Neural cell (in vitro differentiated cells): ENCODE measurements around the gene CDK15. TPM values are rescaled to one million over a fixed set of nuclear protein-coding genes. Genes with fewer than 3 reads are reported as not detected.

Experiments
- H2AFZ ChIP-seq: fragments of 200-600, 300-800 bp; sonication (generic), shearing (Covaris generic); 2 replicates; pipeline ENCODE4 v1.6.0; 2014; ENCODE audit warnings: low read depth, mild to moderate bottlenecking, antibody characterized with exemption, low read length, moderate library complexity
- H3F3A ChIP-seq: fragments of 200-600 bp; shearing (Covaris generic); 2 replicates; pipeline ENCODE4 v1.6.1; 2016; ENCODE audit warnings: mild to moderate bottlenecking, moderate library complexity, mixed read lengths, antibody characterized with exemption, low read length; ENCODE audit not compliant: insufficient read depth, poor library complexity, severe bottlenecking
- H3K27ac ChIP-seq: fragments of 200-600, 300-800 bp; sonication (generic), shearing (Covaris generic); 2 replicates; pipeline ENCODE4 v1.5.1; 2014; ENCODE audit warnings: mild to moderate bottlenecking, low read length, moderate library complexity
- H3K27me3 ChIP-seq: fragments of 300-800, 200-600 bp; sonication (generic), shearing (Covaris generic); 2 replicates; pipeline ENCODE4 v1.6.0; 2014; ENCODE audit warnings: mild to moderate bottlenecking, low read depth, low read length, moderate library complexity; ENCODE audit not compliant: insufficient read depth
- H3K36me3 ChIP-seq: fragments of 300-800, 200-600 bp; sonication (generic), shearing (Covaris generic); 2 replicates; pipeline ENCODE4 v1.5.1; 2014; ENCODE audit warnings: mild to moderate bottlenecking, antibody characterized with exemption, low read length, moderate library complexity; ENCODE audit not compliant: insufficient read depth
- H3K4me2 ChIP-seq: fragments of 300-800, 200-600 bp; sonication (generic), shearing (Covaris generic); 2 replicates; pipeline ENCODE4 v1.6.0; 2014; ENCODE audit warnings: mild to moderate bottlenecking, low read length
- H3K4me3 ChIP-seq: fragments of 300-800, 200-600 bp; sonication (generic), shearing (Covaris generic); 2 replicates; pipeline ENCODE4 v1.5.1; 2014; ENCODE audit warnings: mild to moderate bottlenecking, low read length, moderate library complexity
- H3K79me2 ChIP-seq: fragments of 200-600 bp; shearing (Covaris generic); replicated peaks from 2 replicates; pipeline ENCODE4 v1.6.0; 2014; ENCODE audit warnings: mild to moderate bottlenecking, low read length, moderate library complexity; ENCODE audit not compliant: insufficient read depth
- H3K9ac ChIP-seq: fragments of 300-800, 200-600 bp; sonication (generic), shearing (Covaris generic); 2 replicates; pipeline ENCODE4 v1.6.1; 2016; ENCODE audit warnings: mild to moderate bottlenecking, low read length, mixed read lengths
- H3K9me2 ChIP-seq: fragments of 200-600 bp; shearing (Covaris generic); 2 replicates; pipeline ENCODE4 v1.6.1; 2016; ENCODE audit warnings: mild to moderate bottlenecking, low read length, mixed read lengths; ENCODE audit not compliant: insufficient read depth
- H3K9me3 ChIP-seq: fragments of 200-600, 300-800 bp; sonication (generic), shearing (Covaris generic); 2 replicates; pipeline ENCODE4 v1.6.1; 2016; ENCODE audit warnings: mild to moderate bottlenecking, mixed run types, low read length, moderate library complexity, mixed read lengths
- H4K20me1 ChIP-seq: fragments of 200-600 bp; shearing (Covaris generic); 2 replicates; pipeline ENCODE4 v1.6.1; 2016; ENCODE audit warnings: mild to moderate bottlenecking, mixed run types; ENCODE audit not compliant: insufficient read depth
- CTCF ChIP-seq: fragments of 450-650 bp; IDR thresholded peaks from 2 replicates; pipeline ENCODE4 v1.5.1; 2014; ENCODE audit warnings: antibody characterized with exemption, mild to moderate bottlenecking, moderate library complexity; ENCODE audit not compliant: poor library complexity, severe bottlenecking
- EP300 ChIP-seq: fragments of 450-650 bp; conservative IDR thresholded peaks from 2 replicates; pipeline ENCODE4 v1.6.1; 2014; ENCODE audit warnings: antibody characterized with exemption, mild to moderate bottlenecking, moderate library complexity; ENCODE audit not compliant: poor library complexity, severe bottlenecking
- EZH2 ChIP-seq: fragments of 200-600, 300-800 bp; shearing (Covaris generic), sonication (generic); IDR thresholded peaks from 2 replicates; pipeline ENCODE4 v1.6.1; 2014; ENCODE audit warnings: antibody characterized with exemption, low read length, borderline replicate concordance, mild to moderate bottlenecking; ENCODE audit not compliant: insufficient read depth, poor library complexity, severe bottlenecking
- MXI1 ChIP-seq: fragments of 450-650 bp; conservative IDR thresholded peaks from 2 replicates; pipeline ENCODE4 v1.6.1; 2014; ENCODE audit warnings: antibody characterized with exemption, mild to moderate bottlenecking; ENCODE audit not compliant: poor library complexity, severe bottlenecking
- POLR2AphosphoS5 ChIP-seq: IDR thresholded peaks from 2 replicates; pipeline ENCODE4 v1.6.1; 2012
- RAD21 ChIP-seq: fragments of 450-650 bp; conservative IDR thresholded peaks from 2 replicates; pipeline ENCODE4 v1.6.1; 2014; ENCODE audit warnings: antibody characterized with exemption, mild to moderate bottlenecking, moderate library complexity
- SMC3 ChIP-seq: fragments of 450-650 bp; conservative IDR thresholded peaks from 2 replicates; pipeline ENCODE4 v1.6.1; 2014; ENCODE audit warnings: antibody characterized with exemption, mild to moderate bottlenecking, moderate library complexity; ENCODE audit not compliant: poor library complexity
- TAF1 ChIP-seq: IDR thresholded peaks from 2 replicates; pipeline ENCODE4 v1.6.1; 2012; ENCODE audit warnings: low read depth
- polyA plus RNA-seq: library from polyadenylated mRNA; depleted of rRNA; stranded (reverse); fragments of >200 nt; gene quantifications from 2 replicates; pipeline ENCODE4 v1.2.3, GENCODE V29; 2014
- TF ChIP-seq, protein P1 (sequence below): IDR thresholded peaks from 2 replicates; pipeline ENCODE4 v1.6.1; 2012; ENCODE audit warnings: borderline replicate concordance

The CDK15 gene
- polyA plus RNA-seq, 1 donor from 2014 or later = 0.09 TPM

GRCh38 chr2:201807452-201807999 lies 1.2 kb downstream of the CDK15 start:
- H3K79me2 ChIP-seq = no peaks in the 10 kb centered on the region
- no peaks in the 10 kb centered on the region for H3K27me3 ChIP-seq
- no peaks in the 10 kb centered on the region for H4K20me1 ChIP-seq
- no peak for TF ChIP-seq POLR2AphosphoS5
- no peak for TF ChIP-seq TAF1
- no peak for TF ChIP-seq EZH2
- TF ChIP-seq MXI1 = no peak
- no peak for TF ChIP-seq EP300
- TF ChIP-seq, protein P1, sequence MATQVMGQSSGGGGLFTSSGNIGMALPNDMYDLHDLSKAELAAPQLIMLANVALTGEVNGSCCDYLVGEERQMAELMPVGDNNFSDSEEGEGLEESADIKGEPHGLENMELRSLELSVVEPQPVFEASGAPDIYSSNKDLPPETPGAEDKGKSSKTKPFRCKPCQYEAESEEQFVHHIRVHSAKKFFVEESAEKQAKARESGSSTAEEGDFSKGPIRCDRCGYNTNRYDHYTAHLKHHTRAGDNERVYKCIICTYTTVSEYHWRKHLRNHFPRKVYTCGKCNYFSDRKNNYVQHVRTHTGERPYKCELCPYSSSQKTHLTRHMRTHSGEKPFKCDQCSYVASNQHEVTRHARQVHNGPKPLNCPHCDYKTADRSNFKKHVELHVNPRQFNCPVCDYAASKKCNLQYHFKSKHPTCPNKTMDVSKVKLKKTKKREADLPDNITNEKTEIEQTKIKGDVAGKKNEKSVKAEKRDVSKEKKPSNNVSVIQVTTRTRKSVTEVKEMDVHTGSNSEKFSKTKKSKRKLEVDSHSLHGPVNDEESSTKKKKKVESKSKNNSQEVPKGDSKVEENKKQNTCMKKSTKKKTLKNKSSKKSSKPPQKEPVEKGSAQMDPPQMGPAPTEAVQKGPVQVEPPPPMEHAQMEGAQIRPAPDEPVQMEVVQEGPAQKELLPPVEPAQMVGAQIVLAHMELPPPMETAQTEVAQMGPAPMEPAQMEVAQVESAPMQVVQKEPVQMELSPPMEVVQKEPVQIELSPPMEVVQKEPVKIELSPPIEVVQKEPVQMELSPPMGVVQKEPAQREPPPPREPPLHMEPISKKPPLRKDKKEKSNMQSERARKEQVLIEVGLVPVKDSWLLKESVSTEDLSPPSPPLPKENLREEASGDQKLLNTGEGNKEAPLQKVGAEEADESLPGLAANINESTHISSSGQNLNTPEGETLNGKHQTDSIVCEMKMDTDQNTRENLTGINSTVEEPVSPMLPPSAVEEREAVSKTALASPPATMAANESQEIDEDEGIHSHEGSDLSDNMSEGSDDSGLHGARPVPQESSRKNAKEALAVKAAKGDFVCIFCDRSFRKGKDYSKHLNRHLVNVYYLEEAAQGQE = no peak
- no peak for TF ChIP-seq CTCF
- TF ChIP-seq RAD21 = no peak
- no peak overlapping the region for H3K4me3 ChIP-seq
- no peaks in the 10 kb centered on the region for H3K9me2 ChIP-seq
- H3F3A ChIP-seq = no peaks in the 10 kb centered on the region
- no peak overlapping the region for H2AFZ ChIP-seq
- H3K27ac ChIP-seq = no peak overlapping the region
- no peak overlapping the region for H3K9ac ChIP-seq
- H3K4me2 ChIP-seq = no peak overlapping the region
- H3K36me3 ChIP-seq = no peaks in the 10 kb centered on the region
- H3K9me3 ChIP-seq = no peaks in the 10 kb centered on the region

GRCh38 chr2:201808027-201808426 lies 1.7 kb downstream of the CDK15 start:
- Histone ChIP-seq H3K9me3 (no peaks in the 10 kb centered on the region), H3K9ac (no peak overlapping the region), H3K9me2 (no peaks in the 10 kb centered on the region), H3K4me3 (no peak overlapping the region), H3F3A (no peaks in the 10 kb centered on the region), H3K27ac (no peak overlapping the region), H2AFZ (no peak overlapping the region), H3K4me2 (no peak overlapping the region), H3K36me3 (no peaks in the 10 kb centered on the region), H3K27me3 (no peaks in the 10 kb centered on the region), H3K79me2 (no peaks in the 10 kb centered on the region), H4K20me1 (no peaks in the 10 kb centered on the region)
- no peak for TF ChIP-seq EZH2
- TF ChIP-seq POLR2AphosphoS5 = no peak
- TF ChIP-seq, protein P1 = no peak
- TF ChIP-seq RAD21 = no peak
- TF ChIP-seq TAF1 = no peak
- no peak for TF ChIP-seq EP300
- TF ChIP-seq CTCF = no peak
- no peak for TF ChIP-seq SMC3
- TF ChIP-seq MXI1 = no peak
